H1 (cell line): ENCODE measurements around the gene SLC16A9. TPM values are rescaled to one million over a fixed set of nuclear protein-coding genes. Genes with fewer than 3 reads are reported as not detected.

ENCODE experiments used
- CTCF ChIA-PET: fragments of 300-600 bp; sonication (Branson Sonifier 250); formaldehyde crosslinking; loops from one replicate; lab custom pipeline; 2021; ENCODE audit not compliant: partially characterized antibody; lab: Charles Lee
- POLR2A ChIA-PET: fragments of 300-600 bp; sonication (Branson Sonifier 250); formaldehyde crosslinking; loops from one replicate; lab custom pipeline; 2021; ENCODE audit warnings: inconsistent platforms; ENCODE audit not compliant: partially characterized antibody; lab: Charles Lee
- DNase-seq, 2 experiments: peaks; one replicate each; pipeline versions ENCODE4 v3.0.0 to v3.0.0-alpha.2; 2010 to 2022; ENCODE audit warnings: low spot score in 2 of 2, low read depth in 1 of 2, mixed read lengths in 1 of 2
- FAIRE-seq: peaks from 2 replicates; lab custom pipeline; 2011; peaks lifted over from hg19 to GRCh38; lab: Jason Lieb, UNC
- H2AFZ ChIP-seq: 2 replicates; pipeline ENCODE4 v1.8.1; 2012; ENCODE audit warnings: low read length, inconsistent platforms
- H2AK5ac ChIP-seq: 2 replicates; pipeline ENCODE4 v1.6.1; 2013; ENCODE audit warnings: low read depth, low read length
- H2BK120ac ChIP-seq: replicated peaks from 2 replicates; pipeline ENCODE3; 2013; ENCODE audit warnings: low read depth, low read length, inconsistent platforms
- H2BK12ac ChIP-seq: 2 replicates; pipeline ENCODE4 v1.6.1; 2013; ENCODE audit warnings: low read depth, low read length
- H2BK15ac ChIP-seq: 2 replicates; pipeline ENCODE4 v1.6.1; 2013; ENCODE audit warnings: low read length
- H2BK20ac ChIP-seq: 2 replicates; pipeline ENCODE4 v1.6.1; 2013; ENCODE audit warnings: low read length
- H2BK5ac ChIP-seq: 2 replicates; pipeline ENCODE4 v1.6.1; 2013; ENCODE audit warnings: low read depth, low read length
- H3K14ac ChIP-seq: 2 replicates; pipeline ENCODE4 v1.6.1; 2013; ENCODE audit warnings: inconsistent platforms; ENCODE audit not compliant: insufficient read length
- H3K18ac ChIP-seq: 2 replicates; pipeline ENCODE4 v1.6.1; 2013; ENCODE audit warnings: low read length; ENCODE audit errors: extremely low read depth
- H3K23ac ChIP-seq: 2 replicates; pipeline ENCODE4 v1.6.1; 2013; ENCODE audit warnings: inconsistent platforms; ENCODE audit not compliant: insufficient read length
- H3K23me2 ChIP-seq: 2 replicates; pipeline ENCODE4 v1.6.1; 2013; ENCODE audit warnings: low read depth, low read length
- H3K27ac ChIP-seq: 2 replicates; pipeline ENCODE4 v1.6.1; 2011; ENCODE audit warnings: low read depth, low read length, inconsistent platforms
- H3K27me3 ChIP-seq, 4 experiments: replicated peaks in 1 of 4; 1 replicate in 1 of 4; 2 replicates in 3 of 4; pipeline versions ENCODE4 v1.6.1 to v1.8.1; 2011 to 2013; ENCODE audit warnings: low read length in 3 of 4, mild to moderate bottlenecking in 3 of 4, inconsistent platforms in 2 of 4, mixed read lengths in 2 of 4, moderate library complexity in 1 of 4; ENCODE audit not compliant: control insufficient read depth in 3 of 4, insufficient read depth in 3 of 4; ENCODE audit errors: extremely low read depth in 1 of 4
- H3K36me3 ChIP-seq, 4 experiments: 2 replicates each; pipeline versions ENCODE4 v1.6.1 to v1.8.1; 2011 to 2013; ENCODE audit warnings: mild to moderate bottlenecking in 4 of 4, low read length in 3 of 4, moderate library complexity in 2 of 4, control low read depth in 1 of 4, inconsistent platforms in 1 of 4; ENCODE audit not compliant: insufficient read depth in 4 of 4, control insufficient read depth in 2 of 4
- H3K4ac ChIP-seq: replicated peaks from 2 replicates; pipeline ENCODE3; 2013; ENCODE audit warnings: low read length, low read depth, mixed read lengths, inconsistent platforms; ENCODE audit not compliant: insufficient read length
- H3K4me1 ChIP-seq, 4 experiments: replicated peaks in 1 of 4; 1 replicate in 1 of 4; 2 replicates in 3 of 4; pipeline versions ENCODE4 v1.6.1 to v1.8.1; 2011 to 2013; ENCODE audit warnings: low read length in 3 of 4, inconsistent platforms in 2 of 4, mixed read lengths in 1 of 4; ENCODE audit not compliant: insufficient read depth in 4 of 4, control insufficient read depth in 3 of 4
- H3K4me2 ChIP-seq, 2 experiments: 2 replicates each; pipeline versions ENCODE4 v1.6.1 to v1.8.1; 2011 to 2013; ENCODE audit warnings: low read depth in 2 of 2, low read length in 2 of 2, control low read depth in 1 of 2, inconsistent platforms in 1 of 2, mild to moderate bottlenecking in 1 of 2; ENCODE audit not compliant: insufficient read depth in 1 of 2
- H3K4me3 ChIP-seq, 4 experiments: fragments of 200-600, 300-600 bp in 1 of 4; sonication (generic), shearing (Covaris generic), sonication (Bioruptor Twin) in 1 of 4; 2 replicates each; pipeline versions ENCODE4 v1.5.1 to v1.8.1; 2011 to 2016; ENCODE audit warnings: low read length in 4 of 4, low read depth in 3 of 4, control low read depth in 2 of 4, inconsistent platforms in 2 of 4, mild to moderate bottlenecking in 2 of 4, mixed read lengths in 1 of 4, moderate library complexity in 1 of 4; ENCODE audit not compliant: insufficient read depth in 2 of 4; ENCODE audit errors: extremely low read depth in 1 of 4
- H3K56ac ChIP-seq: replicated peaks from 2 replicates; pipeline ENCODE3; 2013; ENCODE audit warnings: low read depth, mild to moderate bottlenecking, mixed read lengths, low read length, inconsistent platforms; ENCODE audit not compliant: insufficient read length
- H3K79me1 ChIP-seq: 2 replicates; pipeline ENCODE4 v1.6.1; 2013; ENCODE audit warnings: low read depth, low read length, control low read depth
- H3K79me2 ChIP-seq, 2 experiments: 2 replicates each; pipeline versions ENCODE4 v1.6.1 to v1.8.1; 2012 to 2013; ENCODE audit warnings: low read length in 2 of 2, mild to moderate bottlenecking in 2 of 2, inconsistent platforms in 1 of 2; ENCODE audit not compliant: insufficient read depth in 2 of 2, control insufficient read depth in 1 of 2
- H3K9ac ChIP-seq, 4 experiments: replicated peaks in 1 of 4; 1 replicate in 1 of 4; 2 replicates in 3 of 4; pipeline versions ENCODE4 v1.6.1 to v1.8.1; 2011 to 2013; ENCODE audit warnings: low read depth in 3 of 4, low read length in 3 of 4, control low read depth in 2 of 4, mild to moderate bottlenecking in 2 of 4, moderate library complexity in 2 of 4, inconsistent platforms in 1 of 4; ENCODE audit errors: extremely low read depth in 1 of 4
- H3K9me3 ChIP-seq, 2 experiments: 2 replicates each; pipeline versions ENCODE4 v1.6.1 to v1.8.1; 2012 to 2013; ENCODE audit warnings: mild to moderate bottlenecking in 2 of 2, moderate library complexity in 2 of 2, control low read depth in 1 of 2, inconsistent platforms in 1 of 2, low read depth in 1 of 2, low read length in 1 of 2, mixed read lengths in 1 of 2; ENCODE audit not compliant: insufficient read depth in 2 of 2
- H4K20me1 ChIP-seq, 2 experiments: replicated peaks in 1 of 2; 2 replicates each; pipeline versions ENCODE3 to v1.8.1; 2011 to 2013; ENCODE audit warnings: inconsistent platforms in 2 of 2, low read length in 2 of 2, mild to moderate bottlenecking in 1 of 2; ENCODE audit not compliant: insufficient read depth in 2 of 2, control insufficient read depth in 1 of 2
- H4K5ac ChIP-seq: 2 replicates; pipeline ENCODE4 v1.6.1; 2013; ENCODE audit warnings: low read length, low read depth, mixed read lengths, inconsistent platforms; ENCODE audit not compliant: insufficient read length
- H4K8ac ChIP-seq: 2 replicates; pipeline ENCODE4 v1.8.0; 2013; ENCODE audit warnings: mild to moderate bottlenecking, moderate library complexity, low read length, inconsistent platforms; ENCODE audit not compliant: insufficient read depth; ENCODE audit errors: extremely low read depth
- H4K91ac ChIP-seq: replicated peaks from 2 replicates; pipeline ENCODE3; 2013; ENCODE audit warnings: low read length, mixed read lengths, inconsistent platforms; ENCODE audit not compliant: insufficient read length
- BACH1 ChIP-seq: IDR thresholded peaks from 2 replicates; pipeline ENCODE4 v1.6.1; 2012; ENCODE audit warnings: low read length, improper control_type of control experiment
- CBX5 ChIP-seq: fragments of 300-800, 300-1000 bp; sonication (generic); IDR thresholded peaks from 2 replicates; pipeline ENCODE4 v1.7.1; 2016; ENCODE audit warnings: antibody characterized with exemption, low read length, low read depth
- CTCF ChIP-seq, 3 experiments: IDR thresholded peaks; 1 replicate in 2 of 3; 2 replicates in 1 of 3; pipeline versions ENCODE4 v1.5.1 to v1.6.1; 2011; ENCODE audit warnings: low read length in 3 of 3, mild to moderate bottlenecking in 3 of 3, inconsistent platforms in 2 of 3, low read depth in 1 of 3, moderate library complexity in 1 of 3; ENCODE audit not compliant: insufficient read depth in 1 of 3; ENCODE audit errors: control extremely low read depth in 1 of 3
- E2F6 ChIP-seq: IDR thresholded peaks from 2 replicates; pipeline ENCODE4 v1.6.1; 2012; ENCODE audit warnings: inconsistent platforms
- EGR1 ChIP-seq: IDR thresholded peaks from 2 replicates; pipeline ENCODE4 v1.6.1; 2011; ENCODE audit warnings: low read depth, low read length, borderline replicate concordance
- JUN ChIP-seq: IDR thresholded peaks from 2 replicates; pipeline ENCODE4 v1.6.1; 2011; ENCODE audit warnings: low read depth, mild to moderate bottlenecking, improper control_type of control experiment, low read length
- KDM5A ChIP-seq: fragments of 200-600 bp; IDR thresholded peaks from 2 replicates; pipeline ENCODE4 v1.7.1; 2012; ENCODE audit warnings: mild to moderate bottlenecking, low read length, inconsistent platforms, mixed read lengths
- MAFK ChIP-seq: IDR thresholded peaks from 2 replicates; pipeline ENCODE4 v1.6.1; 2012; ENCODE audit warnings: low read depth, mild to moderate bottlenecking, improper control_type of control experiment, low read length
- RNF2 ChIP-seq: fragments of 200-900, 300-1000 bp; sonication (generic); IDR thresholded peaks from 2 replicates; pipeline ENCODE4 v1.7.1; 2016; ENCODE audit warnings: borderline replicate concordance, low read depth, mild to moderate bottlenecking, antibody characterized with exemption, low read length; ENCODE audit not compliant: poor library complexity, severe bottlenecking; ENCODE audit errors: missing control alignments
- SIX5 ChIP-seq: IDR thresholded peaks from 2 replicates; pipeline ENCODE4 v1.6.1; 2011; ENCODE audit warnings: mild to moderate bottlenecking, low read depth, low read length
- WGBS, 2 experiments: shearing (Covaris generic) in 1 of 2; methylation state at CpG; one replicate each; pipeline versions ENCODE4 v1.1.6 to v1.1.7; 2013 to 2015; ENCODE audit warnings: low lambda C conversion rate in 2 of 2, mixed read lengths in 2 of 2, inconsistent platforms in 1 of 2, low coverage in 1 of 2, missing lambda C conversion rate in 1 of 2; ENCODE audit not compliant: insufficient replicate concordance in 2 of 2, insufficient coverage in 1 of 2, insufficient read length in 1 of 2; ENCODE audit errors: extremely low coverage in 1 of 2, missing lambda C conversion rate in 1 of 2; 5-methylcytosine and 5-hydroxymethylcytosine counted together
- polyA plus RNA-seq, 7 experiments: library from polyadenylated mRNA; depleted of rRNA in 3 of 7; stranded (reverse) in 5 of 7; unstranded in 2 of 7; fragments of >200 nt in 5 of 7; fragments of 200-250 nt in 2 of 7; gene quantifications; 1 replicate in 5 of 7; 2 replicates in 1 of 7; 4 replicates in 1 of 7; pipeline versions ENCODE4 v1.2.1 to v1.2.3, GENCODE V29; 2011 to 2013; ENCODE audit warnings: missing spikeins in 2 of 7, mixed read lengths in 2 of 7
- total RNA-seq: library from RNA; stranded (reverse); fragmentation: NEBNext Ultra II Directional; extraction: Animal tissue kit (Norgen Biotek cat#: 25700); gene quantifications from 2 replicates; pipeline ENCODE4 v1.2.1, GENCODE V29; 2021

SLC16A9 gene
- total and polyA plus RNA-seq, 2 of the 8 experiments (the other 6 are each of a cell fraction or from before 2014, with no cell fraction given), result 11.2 to 20.5 TPM

- Histone ChIP-seq H3K9me3 (0 out of 4 replicates have a peak, but pooled peaks cover 0 to 4% of the 10 kb centered on the region in 2 experiments), H3K23me2 (no peaks in the 10 kb centered on the region), H3K4me2 (no peak overlapping the region), H3K4me1 (no peaks in the 10 kb centered on the region), H3K9ac (no peak overlapping the region), H3K4ac (no peak overlapping the region), H3K18ac (no peak overlapping the region), H4K5ac (no peak overlapping the region), H2AFZ (no peak overlapping the region), H3K79me1 (no peaks in the 10 kb centered on the region), H2BK20ac (no peak overlapping the region), H4K91ac (no peak overlapping the region), H3K79me2 (no peaks in the 10 kb centered on the region), H2BK15ac (no peak overlapping the region), H3K23ac (no peak overlapping the region), H3K4me3 (no peak overlapping the region), H3K56ac (no peak overlapping the region), H2BK5ac (no peak overlapping the region), H3K14ac (no peak overlapping the region), H3K36me3 (0 out of 8 replicates have a peak, but pooled peaks cover 0 to 3% (median 0%) of the 10 kb centered on the region in 4 experiments), H4K20me1 (no peaks in the 10 kb centered on the region), H3K27me3 (no peaks in the 10 kb centered on the region), H4K8ac (no peak overlapping the region), H2AK5ac (no peak overlapping the region), H2BK12ac (no peak overlapping the region), H2BK120ac (no peak overlapping the region), H3K27ac (no peak overlapping the region)
- no peak for TF ChIP-seq EGR1
- no peak for TF ChIP-seq RNF2
- no peak for TF ChIP-seq SIX5
- TF ChIP-seq MAFK, result peak; percentile 96
- TF ChIP-seq JUN, result no peak
- TF ChIP-seq CBX5, result no peak
- TF ChIP-seq KDM5A, result no peak
- no peak for TF ChIP-seq CTCF (IDR thresholded peaks at IDR 0.05; ENCODE audit: control extremely low read depth in 1 of 3, insufficient read depth in 1 of 3, low read depth in 1 of 3, low read length in 3 of 3)
- no peak for TF ChIP-seq E2F6
- TF ChIP-seq BACH1, result peak; percentile 98
- no peak for FAIRE-seq
- ChIA-PET CTCF (interaction anchor here (0.6 to 1.3 kb wide), 4 partner anchors 22 to 38 kb away, joined by 3 to 4 read pairs (median 4); no protein-coding TSS in a partner anchor), POLR2A (interaction anchor here (0.9 to 1.5 kb wide), 3 partner anchors 9 to 61 kb away, joined by 3 to 5 read pairs (median 4); partner anchors contain the start of gene SLC16A9)
- 79% methylated on average over 7 of the region's 7 CpGs; no CpG with 5 or more reads in 1 of the 2 experiments for WGBS, 2 experiments
- DNase-seq, result no peak
Measured at GRCh38 chr10:59648711-59649201, 60.9 kb downstream of the SLC16A9 start.
